Stimulated activated CD8-positive, alpha-beta memory T cell treated with anti-CD3 and anti-CD28 coated beads, Interleukin-4, amount 100 ng/mL, for 48 hours (primary cell): ENCODE results near the gene IGFALS.

Source experiments
- DNase-seq: peaks from one replicate; pipeline ENCODE4 v3.0.0-alpha.2; 2020

Gene IGFALS

GRCh38 chr16:1788095-1788707 lies 5.3 kb downstream of the IGFALS start:
- no peak for DNase-seq

DNA sequence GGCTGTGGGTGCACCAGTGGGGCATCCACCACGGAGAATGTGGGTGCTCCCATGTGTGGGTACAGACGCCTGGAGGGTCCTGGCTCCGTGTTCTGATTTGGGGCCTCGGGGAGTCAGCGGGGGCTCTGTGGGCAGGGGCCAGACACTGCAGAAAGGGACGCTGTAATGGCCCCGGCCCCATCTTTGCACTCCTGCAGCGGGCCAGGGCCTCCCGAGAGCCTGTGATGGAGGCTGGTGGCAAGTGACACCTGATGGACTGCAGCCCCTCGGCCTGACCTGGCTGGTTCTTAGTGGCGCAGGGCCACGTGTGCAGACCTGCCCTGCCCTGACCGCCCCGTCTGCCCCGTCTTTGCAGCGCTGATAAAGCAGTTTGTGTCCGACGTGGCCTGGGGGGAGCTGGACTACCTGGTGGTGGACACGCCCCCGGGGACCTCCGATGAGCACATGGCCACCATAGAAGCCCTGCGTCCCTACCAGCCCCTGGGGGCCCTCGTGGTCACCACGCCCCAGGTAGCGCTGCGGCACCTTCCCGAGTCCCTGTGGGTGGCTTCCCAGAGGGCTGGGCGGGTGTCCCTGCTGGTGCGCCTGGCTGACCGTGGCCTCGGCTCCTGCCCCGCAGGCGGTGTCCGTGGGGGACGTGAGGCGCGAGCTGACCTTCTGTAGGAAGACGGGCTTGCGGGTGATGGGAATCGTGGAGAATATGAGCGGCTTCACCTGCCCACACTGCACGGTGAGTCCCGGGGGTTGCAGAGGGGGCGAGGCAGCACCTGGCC lies 6.0 kb downstream of the IGFALS start:
- DNase-seq = no peak

DNA sequence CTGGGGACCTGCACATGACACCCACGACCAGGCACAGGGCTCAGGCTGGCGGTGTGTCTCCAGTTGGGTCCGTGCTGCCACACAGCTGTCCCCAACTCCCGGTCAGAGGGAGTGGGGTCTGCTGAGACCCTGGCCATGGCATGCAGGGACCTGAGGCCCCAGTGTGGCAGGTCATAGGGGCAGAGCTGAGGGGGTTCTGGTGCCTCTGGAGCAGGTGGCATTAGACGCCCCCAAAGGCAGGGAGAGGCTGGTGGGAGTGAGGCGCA lies 6.5 kb downstream of the IGFALS start:
- DNase-seq = no peak

DNA sequence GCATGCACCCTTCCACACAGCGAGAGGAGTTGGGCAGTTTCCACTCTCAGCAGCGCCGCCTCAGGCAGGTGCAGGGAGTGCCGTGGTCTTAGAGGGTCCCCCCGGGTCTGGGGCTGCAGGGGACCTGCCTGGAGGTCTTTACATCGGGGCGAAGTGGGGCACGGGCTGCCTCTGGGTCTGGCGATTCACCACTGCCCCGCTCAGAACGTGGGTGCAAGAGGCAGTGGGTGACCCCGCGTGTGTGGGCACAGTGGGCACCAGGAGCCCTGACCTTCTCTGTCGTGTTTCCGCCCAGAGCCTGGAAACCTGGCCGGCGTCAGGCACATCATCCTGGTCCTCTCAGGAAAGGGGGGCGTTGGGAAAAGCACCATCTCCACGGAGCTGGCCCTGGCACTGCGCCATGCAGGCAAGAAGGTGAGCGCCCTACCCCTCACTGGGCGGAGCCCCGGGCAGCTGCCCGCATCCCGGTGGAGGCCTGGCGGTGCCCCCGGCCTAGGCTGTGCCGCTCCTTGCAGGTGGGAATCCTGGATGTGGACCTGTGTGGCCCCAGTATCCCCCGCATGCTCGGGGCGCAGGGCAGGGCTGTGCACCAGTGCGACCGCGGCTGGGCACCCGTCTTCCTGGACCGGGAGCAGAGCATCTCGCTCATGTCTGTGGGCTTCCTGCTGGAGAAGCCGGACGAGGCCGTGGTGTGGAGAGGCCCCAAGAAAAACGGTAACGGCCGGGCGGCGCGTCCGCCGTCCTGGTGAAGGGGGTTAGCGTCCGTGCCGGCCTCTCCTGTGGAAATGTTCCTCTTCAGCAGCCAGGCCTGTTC lies 7.1 kb downstream of the IGFALS start:
- DNase-seq = no peak

DNA sequence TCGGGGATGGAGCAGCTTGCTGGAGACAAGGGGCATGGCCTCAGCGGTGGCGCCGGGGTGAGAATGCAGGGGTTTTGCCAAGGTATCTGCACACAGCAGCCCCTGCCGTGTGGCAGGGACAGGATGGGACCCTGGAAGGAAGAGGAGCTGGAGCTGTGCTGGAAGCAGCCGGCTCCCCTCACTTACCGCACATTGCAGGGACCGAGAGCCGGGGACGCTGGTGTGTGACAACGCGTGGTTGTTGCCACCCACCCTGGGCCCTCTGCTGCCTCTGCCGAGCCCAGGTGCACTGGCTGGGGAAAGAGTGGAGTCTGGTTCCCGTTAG lies 7.7 kb downstream of the IGFALS start:
- no peak for DNase-seq

- no peak for DNase-seq
Observed at GRCh38 chr16:1784977-1785845, 8.3 kb downstream of the IGFALS start.

GRCh38 chr16:1782408-1783264 lies 10.9 kb downstream of the IGFALS start, which contains the start of the genes NUBP2 and SPSB3:
Gene NUBP2 (plus strand): TSS chr16:1782960. CDS start chr16:1783021, 61 bp downstream.
Gene SPSB3 (minus strand): TSS chr16:1782571. CDS start chr16:1781483, 1,088 bp downstream.
- peak; percentile 98 for DNase-seq

- peak; percentile 57 for DNase-seq
Observed at GRCh38 chr16:1781758-1782407, 11.6 kb downstream of the IGFALS start.

GRCh38 chr16:1781254-1781653 lies 12.3 kb downstream of the IGFALS start:
- DNase-seq = no peak

DNA sequence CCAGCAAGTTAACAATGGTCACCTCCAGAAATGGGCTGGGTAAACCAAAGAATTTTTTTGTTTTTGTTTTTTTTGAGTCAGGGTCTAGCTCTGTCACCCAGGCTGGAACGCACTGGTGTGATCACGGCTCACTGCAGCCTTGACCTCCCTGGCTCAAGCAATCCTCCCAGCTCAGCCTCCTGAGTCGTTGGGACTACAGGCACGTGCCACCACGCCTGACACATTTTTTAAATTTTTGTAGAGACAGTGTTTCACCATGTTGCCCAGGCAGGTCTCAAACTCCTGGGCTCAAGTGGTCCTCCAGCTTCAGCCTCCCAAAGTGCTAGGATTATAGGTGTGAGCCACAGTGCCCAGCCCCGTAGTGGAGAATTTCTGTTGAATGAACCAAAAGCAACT lies 12.8 kb downstream of the IGFALS start:
- DNase-seq = no peak

DNA sequence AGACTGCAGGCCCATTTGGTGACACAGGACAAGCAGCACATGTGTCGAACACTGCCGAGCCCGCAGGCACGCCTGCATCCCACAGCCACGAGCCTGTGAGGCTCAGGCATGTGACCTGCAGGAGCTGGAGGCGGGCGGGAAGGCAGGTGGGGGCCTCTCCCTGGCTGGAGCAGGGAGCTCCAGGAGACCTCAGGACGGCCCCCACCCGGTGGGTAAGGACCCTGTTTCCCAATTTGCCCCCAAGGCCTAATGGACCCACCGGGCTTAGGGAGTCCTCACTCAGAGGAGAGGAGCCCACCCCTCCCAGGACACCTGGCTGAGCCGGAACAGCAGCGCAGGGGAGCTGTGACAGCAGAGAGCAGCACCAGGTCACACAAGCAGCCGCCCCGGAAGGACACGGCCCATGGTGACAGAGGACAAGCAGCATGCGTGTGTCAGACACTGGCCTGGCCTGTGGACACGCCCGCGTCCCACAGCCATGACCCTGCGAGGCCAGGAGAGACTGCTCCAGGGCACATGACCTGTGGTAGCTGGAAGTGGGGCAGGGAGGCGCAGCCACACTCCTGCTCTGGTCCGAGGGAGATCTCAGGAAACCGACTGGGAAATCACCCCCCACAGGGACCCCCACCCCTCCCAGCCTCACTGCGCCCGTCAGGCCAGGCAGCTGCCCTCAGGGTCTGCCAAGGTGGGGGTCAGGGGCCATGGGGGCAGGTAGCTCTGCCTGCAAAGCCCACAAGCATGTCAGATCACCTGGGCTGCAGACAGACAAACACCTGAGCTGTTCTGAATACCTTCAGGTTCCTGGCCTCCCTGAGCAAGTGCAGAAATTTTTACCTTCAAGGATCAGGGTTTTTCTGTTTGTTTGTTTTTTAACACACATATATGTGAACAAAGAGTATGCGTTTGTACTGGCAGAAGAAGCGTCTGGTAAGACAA lies 13.5 kb downstream of the IGFALS start:
- DNase-seq = no peak

DNA sequence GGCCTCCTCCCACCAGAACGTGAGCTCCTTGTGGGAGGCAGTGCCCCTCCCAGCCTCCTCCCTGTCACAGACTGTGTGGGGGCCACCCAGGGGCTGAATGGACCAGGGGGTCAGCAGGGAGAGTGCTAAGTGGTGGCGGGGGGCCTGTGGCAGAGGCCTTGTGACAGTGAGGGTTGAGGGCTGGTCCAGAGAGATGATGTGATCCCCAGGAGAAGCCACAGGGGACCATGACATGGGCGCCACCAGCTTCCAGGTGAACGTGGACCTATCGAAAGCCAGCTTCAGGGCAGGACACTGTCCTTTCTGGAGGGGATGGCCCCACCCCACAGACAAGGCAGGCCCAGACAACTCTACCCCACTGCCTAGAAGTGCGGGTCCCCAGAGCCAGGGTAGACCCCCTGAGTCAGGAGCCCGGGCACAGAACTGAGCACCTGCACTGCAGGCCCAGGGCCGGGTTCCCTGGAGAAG lies 14.2 kb downstream of the IGFALS start:
- DNase-seq = no peak

DNA sequence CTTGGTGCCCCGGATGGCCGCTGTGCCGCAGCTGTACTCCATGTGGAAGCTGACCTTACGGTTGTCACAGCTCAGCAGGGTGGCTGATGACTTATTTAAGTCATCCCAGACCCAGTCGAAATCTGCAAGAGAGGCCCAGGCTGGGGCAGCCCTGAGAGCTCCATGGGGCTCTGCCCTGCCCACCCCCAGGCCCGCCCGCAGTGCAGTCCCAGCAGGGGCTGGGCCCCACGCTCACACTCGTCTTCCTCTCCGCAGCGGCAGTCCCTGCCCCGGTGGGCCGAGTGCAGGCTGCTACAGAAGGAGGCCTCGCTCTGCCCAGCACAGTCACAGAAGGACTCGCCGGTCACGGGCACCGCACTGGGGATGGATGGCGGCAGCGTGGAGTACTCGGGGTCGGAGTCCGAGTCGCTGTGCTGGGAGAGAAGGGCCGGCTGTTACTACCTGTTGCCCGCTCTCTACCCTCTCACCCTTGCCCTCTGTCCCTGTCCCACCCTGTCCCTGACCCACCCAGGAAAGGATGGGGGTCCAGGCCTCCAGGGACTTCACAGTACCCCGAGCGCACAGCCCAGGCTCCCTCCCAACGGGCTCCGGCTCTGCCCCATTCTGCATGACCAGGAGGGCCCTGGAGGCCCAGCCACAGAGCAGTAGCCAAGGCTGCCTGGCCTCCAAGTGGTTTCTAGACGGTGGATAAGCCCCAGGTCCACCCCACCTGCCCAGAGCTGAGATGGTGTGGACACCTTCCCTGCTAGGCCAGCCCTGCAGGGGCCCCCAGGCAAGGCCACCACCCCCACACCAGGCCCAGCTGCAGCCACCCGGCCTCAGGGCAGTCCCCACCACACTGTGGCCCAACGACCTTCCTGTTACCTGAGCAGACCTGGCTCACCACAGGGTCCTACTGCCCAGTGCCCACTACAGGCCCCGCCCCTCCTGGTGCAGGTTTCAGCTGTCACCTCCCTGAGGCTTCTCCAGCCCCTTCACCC lies 15.0 kb downstream of the IGFALS start:
- no peak for DNase-seq

DNA sequence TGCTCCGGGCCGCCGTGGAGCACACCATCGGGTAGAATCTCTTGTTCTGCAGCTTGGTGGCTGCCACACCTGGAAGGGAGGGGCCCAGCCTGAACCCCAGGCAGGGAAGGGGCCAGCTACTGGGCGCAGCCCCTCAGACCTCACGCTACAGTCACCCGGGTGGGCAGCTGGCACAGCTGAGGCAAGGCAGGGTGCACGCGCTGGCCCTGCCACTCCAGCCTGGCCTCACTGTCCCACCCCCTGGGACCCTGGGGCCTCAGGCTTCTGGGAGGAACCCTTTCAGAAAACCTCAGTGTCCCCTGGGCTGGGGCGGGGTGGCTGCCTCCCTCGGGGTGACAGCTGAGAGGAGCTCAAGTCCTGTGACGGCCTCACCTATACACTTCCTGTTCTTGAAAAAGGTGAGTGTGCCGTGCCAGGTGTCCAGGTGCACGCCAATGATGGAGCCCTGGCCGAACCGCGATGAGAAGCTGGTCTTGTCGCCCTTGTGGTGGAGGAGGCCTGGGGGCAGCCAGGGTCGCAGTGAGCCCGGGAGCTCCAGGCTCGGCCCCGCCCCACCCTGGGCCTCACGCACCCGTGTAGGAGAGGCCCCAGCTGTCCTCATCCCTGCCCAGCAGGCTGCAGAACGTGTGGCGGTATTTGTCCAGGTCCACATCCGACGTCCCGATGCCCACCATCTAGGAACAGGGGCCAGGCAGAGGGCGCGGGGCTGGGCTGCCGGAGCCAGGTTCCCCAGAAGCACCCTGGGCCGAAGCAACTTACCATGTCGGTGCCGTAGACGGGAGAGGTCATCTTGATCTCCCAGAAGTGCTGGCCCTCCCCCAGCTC lies 15.9 kb downstream of the IGFALS start:
- no peak for DNase-seq

- DNase-seq = no peak
Observed at GRCh38 chr16:1776991-1777374, 16.5 kb downstream of the IGFALS start.

DNA sequence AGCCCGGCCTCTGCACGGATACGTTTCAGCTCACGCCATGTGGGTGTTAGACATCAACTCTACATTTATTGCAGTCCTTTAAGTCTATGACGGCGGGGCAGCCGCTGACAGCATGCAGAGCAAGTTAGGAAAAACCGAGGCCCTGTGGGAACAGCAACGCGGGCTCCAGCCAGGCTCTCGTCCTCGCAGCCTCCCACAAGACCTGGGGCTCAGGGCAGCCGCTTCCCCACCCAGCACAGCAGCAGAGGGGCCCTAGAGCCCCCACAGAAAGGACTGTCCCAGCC lies 16.9 kb downstream of the IGFALS start:
- DNase-seq = no peak

GRCh38 chr16:1775846-1776671 lies 17.4 kb downstream of the IGFALS start:
- no peak for DNase-seq
